ENCODE data around the gene KLHDC8A.
"Not testable (repeated sequence)": the region's sequence is repeated elsewhere in the genome, so short reads cannot be mapped to it uniquely, and the experiment has no call there.

Gene KLHDC8A

GRCh38 chr1:205300149-205300548 is 56.6 kb downstream of the KLHDC8A start:
- H3K4me3 ChIP-seq (ENCODE audit: low read depth, low read length), result no peak overlapping the region
- TF ChIP-seq CTCF (IDR thresholded peaks at IDR 0.05; ENCODE audit: low read depth, low read length), result no peak

GRCh38 chr1:205298191-205298994 is 58.3 kb downstream of the KLHDC8A start:
- no peak overlapping the region; the same call in 1 of the 2 replicates for H3K4me3 ChIP-seq (ENCODE audit: low read depth, low read length)
- no peak for TF ChIP-seq CTCF (IDR thresholded peaks at IDR 0.05; ENCODE audit: low read depth, low read length)

DNA sequence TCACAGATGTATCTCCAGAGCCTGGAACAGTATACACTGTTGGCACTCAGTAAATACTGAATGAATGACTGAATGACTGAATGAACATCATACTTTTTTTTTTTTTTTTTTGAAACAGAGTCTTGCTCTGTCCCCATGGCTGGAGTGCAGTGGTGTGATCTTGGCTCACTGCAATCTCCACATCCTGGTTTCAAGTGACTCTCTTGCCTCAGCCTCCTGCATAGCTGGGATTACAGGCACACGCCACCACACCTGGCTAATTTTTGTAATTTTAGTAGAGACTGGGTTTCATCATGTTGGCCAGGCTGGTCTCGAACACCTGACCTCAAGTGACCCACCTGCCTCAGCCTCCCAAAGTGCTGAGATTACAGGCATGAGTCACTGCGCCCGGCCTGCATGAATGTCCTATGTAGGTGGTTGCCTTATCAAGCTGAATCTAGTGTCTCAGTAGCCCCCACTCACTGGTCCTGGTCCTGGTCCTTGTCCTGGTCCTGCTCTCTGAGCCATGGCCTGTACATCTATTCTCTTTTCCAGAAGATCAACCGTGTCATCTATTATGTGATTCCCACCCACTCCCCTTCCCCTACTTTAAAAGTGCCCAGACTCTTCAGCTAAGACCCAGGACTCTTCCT is 59.1 kb downstream of the KLHDC8A start:
- not testable (repeated sequence) for H3K4me3 ChIP-seq (ENCODE audit: low read depth, low read length)

DNA sequence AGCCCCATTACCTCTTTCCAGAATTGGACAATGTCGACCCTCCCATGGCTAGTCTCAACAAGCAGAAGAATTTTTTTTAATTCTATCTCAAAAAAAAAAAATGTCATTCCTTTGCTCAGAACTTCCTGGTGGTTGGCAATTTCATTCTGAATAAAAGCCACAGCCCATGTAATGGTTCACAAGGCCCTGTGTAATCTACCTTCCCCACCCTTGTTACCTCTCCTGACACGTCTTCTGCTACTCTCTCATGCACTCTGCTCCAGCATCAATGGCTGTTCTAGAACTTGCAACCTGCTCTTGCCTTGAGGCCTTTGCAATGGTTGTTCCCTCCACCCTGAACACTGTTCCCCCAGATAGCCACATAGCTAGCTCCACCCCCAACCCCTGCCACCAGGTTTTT is 60.6 kb downstream of the KLHDC8A start:
- TF ChIP-seq CTCF (IDR thresholded peaks at IDR 0.05; ENCODE audit: low read depth, low read length), result no peak
- no peak overlapping the region for H3K4me3 ChIP-seq (ENCODE audit: low read depth, low read length)

DNA sequence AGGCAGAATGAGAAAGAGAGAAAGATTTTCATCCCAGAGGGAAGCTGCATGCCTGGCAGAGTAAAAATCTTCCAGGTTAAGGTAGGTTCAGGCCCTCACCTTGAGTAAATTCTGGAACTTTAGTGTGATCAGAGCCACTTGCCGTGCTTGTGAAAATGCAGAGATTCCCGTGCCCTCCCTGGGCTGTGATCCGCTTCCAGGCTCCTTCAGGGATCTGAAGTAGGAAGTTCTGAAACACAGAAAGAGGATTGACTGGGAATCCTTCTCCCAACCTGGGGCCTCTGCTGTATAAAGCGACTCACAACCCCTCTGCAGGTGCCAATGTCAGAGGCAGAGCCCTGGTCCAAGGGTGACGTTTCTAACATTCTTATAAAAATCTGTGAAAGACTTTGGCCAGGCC is 61.8 kb downstream of the KLHDC8A start:
- no peak for TF ChIP-seq CTCF (IDR thresholded peaks at IDR 0.05; ENCODE audit: low read depth, low read length)
- H3K4me3 ChIP-seq (ENCODE audit: low read depth, low read length), result no peak overlapping the region

DNA sequence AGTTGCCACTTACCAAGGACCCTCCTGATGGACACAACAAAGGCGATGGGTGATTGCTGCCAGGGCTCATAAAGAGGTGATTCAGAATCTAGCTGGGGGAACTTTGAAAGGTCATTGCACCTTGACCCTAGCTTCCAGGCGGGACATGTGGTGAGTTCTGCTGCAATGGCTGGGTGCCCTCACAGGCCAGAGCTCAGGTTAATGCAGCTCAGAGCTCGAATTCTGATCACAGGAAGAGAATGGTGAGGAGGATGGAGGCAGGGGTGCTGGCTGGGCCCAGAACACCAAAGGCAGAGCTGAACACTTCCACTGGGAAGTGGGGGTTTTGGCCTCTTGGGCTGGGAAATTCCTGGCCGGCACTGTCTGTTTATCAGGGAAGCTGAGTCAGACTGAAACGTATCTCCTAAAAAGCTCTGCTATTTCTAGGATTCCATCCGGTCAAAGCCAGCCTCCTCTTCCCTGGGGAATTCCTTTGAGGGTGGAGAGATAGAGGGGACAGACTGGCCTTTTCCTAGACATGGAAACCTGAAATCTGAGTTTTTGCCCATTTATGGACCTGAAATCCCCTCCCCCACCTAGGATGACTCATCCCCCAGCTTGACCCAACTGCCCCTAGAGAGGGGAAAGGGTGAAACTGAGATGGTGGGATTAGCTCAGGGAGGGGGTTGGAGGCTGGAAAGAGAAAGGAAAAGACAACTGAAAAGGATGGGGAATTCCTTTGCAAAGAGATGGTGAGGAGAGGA is 62.4 kb downstream of the KLHDC8A start:
- no peak for TF ChIP-seq CTCF (IDR thresholded peaks at IDR 0.05; ENCODE audit: low read depth, low read length)
- H3K4me3 ChIP-seq (ENCODE audit: low read depth, low read length), result no peak overlapping the region

DNA sequence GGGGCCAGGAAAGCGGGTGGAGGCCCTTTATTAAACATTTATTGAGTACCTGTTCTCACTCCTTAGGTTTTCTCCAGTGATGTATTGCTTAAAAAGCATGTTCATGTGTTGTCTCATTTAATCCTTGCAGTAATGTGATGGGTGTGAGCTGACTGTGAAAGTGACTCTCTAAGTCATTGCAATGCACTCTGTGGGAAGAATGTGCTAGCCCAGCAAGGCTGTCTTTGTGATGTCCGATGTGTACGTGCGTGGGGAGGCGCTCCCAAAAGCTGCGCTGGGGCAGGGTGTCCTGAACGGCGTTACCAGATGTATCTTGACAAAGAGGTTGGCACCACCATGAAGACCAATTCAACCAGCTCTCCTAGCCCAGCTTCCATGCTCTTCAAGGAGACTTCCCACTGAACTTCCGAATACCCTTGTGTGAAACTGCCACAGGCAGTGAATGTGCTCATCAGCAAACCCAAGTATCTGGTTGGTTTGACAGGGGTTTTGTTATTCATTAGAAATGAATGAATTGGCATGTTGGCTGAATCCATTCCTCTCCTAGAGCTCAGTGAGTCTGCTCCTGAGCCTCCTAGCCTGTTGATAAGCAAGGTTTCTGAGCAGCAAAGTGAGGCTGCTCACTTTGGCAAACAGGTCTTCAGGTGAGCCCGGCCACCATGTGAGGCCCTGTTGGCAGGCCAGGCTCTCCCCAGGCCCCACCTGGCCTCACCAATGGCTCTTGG is 63.2 kb downstream of the KLHDC8A start:
- TF ChIP-seq CTCF (IDR thresholded peaks at IDR 0.05; ENCODE audit: low read depth, low read length), result no peak
- H3K4me3 ChIP-seq (ENCODE audit: low read depth, low read length), result no peak overlapping the region

Data from WI38 (cell line).